T-helper 17 cell (primary cell): ENCODE results near the gene RAC3. TPM values are rescaled to one million over a fixed set of nuclear protein-coding genes. Genes with fewer than 3 reads are reported as not detected.

Source experiments
- ATAC-seq: fragments of 150-1000 bp; cut with Tn5 transposase; 2 replicates; pipeline ENCODE4 v1.10.0; 2021; ENCODE audit warnings: mild to moderate bottlenecking, moderate library complexity
- DNase-seq, 3 donors: peaks; one replicate each; pipeline versions ENCODE4 v3.0.0 to v3.0.0-alpha.2; 2020 to 2021
- H3K9me3 ChIP-seq: one replicate; pipeline ENCODE4 v1.7.0; 2013; ENCODE audit warnings: low read length, mild to moderate bottlenecking; ENCODE audit not compliant: control insufficient read depth, poor library complexity, severe bottlenecking
- H3K27ac Mint-ChIP-seq: one replicate; pipeline ENCODE4 v1.8.0; 2022; ENCODE audit warnings: mild to moderate bottlenecking, moderate library complexity, mixed read lengths
- H3K27me3 Mint-ChIP-seq: one replicate; pipeline ENCODE4 v1.8.0; 2022; ENCODE audit warnings: mixed read lengths
- H3K36me3 Mint-ChIP-seq: one replicate; pipeline ENCODE4 v1.8.0; 2022; ENCODE audit warnings: low read depth, mixed read lengths
- H3K4me1 Mint-ChIP-seq: one replicate; pipeline ENCODE4 v1.8.0; 2022; ENCODE audit warnings: mild to moderate bottlenecking, mixed read lengths
- H3K4me3 Mint-ChIP-seq: one replicate; pipeline ENCODE4 v1.8.0; 2022; ENCODE audit warnings: mild to moderate bottlenecking, moderate library complexity, mixed read lengths
- total RNA-seq, 4 donors: library from RNA in 2 of 4; stranded (reverse) in 2 of 4; gene quantifications; one replicate each; pipeline ENCODE4 v1.2.3 and lab custom pipeline; 2022 to 2026

Gene RAC3
- total RNA-seq, 2 donors from 2014 or later, result 2.6 to 3.1 TPM

- H3K4me1 Mint-ChIP-seq, result peaks cover 16% of the 10 kb centered on the region
- H3K4me3 Mint-ChIP-seq, result no peak overlapping the region
- no peak for ATAC-seq
- peak; percentile 37 to 55 (median 50) for DNase-seq
- H3K9me3 ChIP-seq, result no peaks in the 10 kb centered on the region
- H3K27me3 Mint-ChIP-seq, result no peaks in the 10 kb centered on the region
- no peaks in the 10 kb centered on the region for H3K36me3 Mint-ChIP-seq
- H3K27ac Mint-ChIP-seq, result no peak overlapping the region
These were observed 11.5 kb upstream of the RAC3 start for GRCh38 chr17:82019690-82020571.

- Mint-ChIP-seq H3K27me3 (no peaks in the 10 kb centered on the region), H3K27ac (no peak overlapping the region), H3K4me3 (no peak overlapping the region), H3K36me3 (no peaks in the 10 kb centered on the region), H3K4me1 (peaks cover 19% of the 10 kb centered on the region)
- H3K9me3 ChIP-seq, result no peaks in the 10 kb centered on the region
- ATAC-seq (no peak), DNase-seq (no peak)
These were observed 10.8 kb upstream of the RAC3 start for GRCh38 chr17:82020572-82021106.

- H3K4me3 Mint-ChIP-seq, result peak overlapping the region; percentile 87
- H3K4me1 Mint-ChIP-seq, result peaks cover 19% of the 10 kb centered on the region
- H3K27ac Mint-ChIP-seq, result peak overlapping the region; percentile 41
- no peaks in the 10 kb centered on the region for H3K27me3 Mint-ChIP-seq
- ATAC-seq (no peak), DNase-seq (peak in 1 of 3 donors; percentile 38)
- H3K9me3 ChIP-seq, result no peaks in the 10 kb centered on the region
- no peaks in the 10 kb centered on the region for H3K36me3 Mint-ChIP-seq
These were observed 10.2 kb upstream of the RAC3 start for GRCh38 chr17:82021107-82021899.

- Mint-ChIP-seq H3K4me3 (peak overlapping the region; percentile 87), H3K27ac (peak overlapping the region; percentile 41), H3K4me1 (peaks cover 19% of the 10 kb centered on the region), H3K27me3 (no peaks in the 10 kb centered on the region), H3K36me3 (no peaks in the 10 kb centered on the region)
- H3K9me3 ChIP-seq, result no peaks in the 10 kb centered on the region
- ATAC-seq, result no peak
- no peak for DNase-seq
These were observed 9.6 kb upstream of the RAC3 start for GRCh38 chr17:82021900-82022309.

- Mint-ChIP-seq H3K4me1 (peaks cover 19% of the 10 kb centered on the region), H3K27me3 (no peaks in the 10 kb centered on the region), H3K27ac (peak within 1 kb of the TSS; percentile 41), H3K36me3 (no peaks in the 10 kb centered on the region), H3K4me3 (peak within 1 kb of the TSS; percentile 87)
- no peak for DNase-seq
- H3K9me3 ChIP-seq, result no peaks in the 10 kb centered on the region
- ATAC-seq, result no peak
These were observed 9.0 kb upstream of the RAC3 start, which contains the start of gene CENPX for GRCh38 chr17:82022310-82022980. TSS of gene CENPX (minus strand) at chr17:82022878. CDS start at chr17:82022861, 17 bp downstream.

- ATAC-seq, result peak; percentile 95
- Mint-ChIP-seq H3K27ac (peak within 1 kb of the TSS; percentile 41), H3K4me3 (peak within 1 kb of the TSS; percentile 87), H3K4me1 (peaks cover 22% of the 10 kb centered on the region), H3K36me3 (no peaks in the 10 kb centered on the region), H3K27me3 (no peaks in the 10 kb centered on the region)
- no peaks in the 10 kb centered on the region for H3K9me3 ChIP-seq
- peak; percentile 98 to 99 (median 99) for DNase-seq
These were observed 8.5 kb upstream of the RAC3 start, which contains the start of gene LRRC45 for GRCh38 chr17:82022981-82023446. TSS of gene LRRC45 (plus strand) at chr17:82023305. CDS start at chr17:82023644, 339 bp downstream.

GRCh38 chr17:82023447-82024241, 7.8 kb upstream of the RAC3 start:
- H3K4me1 Mint-ChIP-seq, result peaks cover 22% of the 10 kb centered on the region
- DNase-seq (no peak), ATAC-seq (no peak)
- H3K36me3 Mint-ChIP-seq, result no peaks in the 10 kb centered on the region
- H3K9me3 ChIP-seq, result no peaks in the 10 kb centered on the region
- H3K4me3 Mint-ChIP-seq, result peak overlapping the region; percentile 87
- no peak overlapping the region for H3K27ac Mint-ChIP-seq
- no peaks in the 10 kb centered on the region for H3K27me3 Mint-ChIP-seq

- DNase-seq, result no peak
- ATAC-seq, result no peak
- H3K36me3 Mint-ChIP-seq, result no peaks in the 10 kb centered on the region
- H3K4me3 Mint-ChIP-seq, result no peak overlapping the region
- no peaks in the 10 kb centered on the region for H3K27me3 Mint-ChIP-seq
- no peak overlapping the region for H3K27ac Mint-ChIP-seq
- H3K4me1 Mint-ChIP-seq, result peaks cover 27% of the 10 kb centered on the region
- no peaks in the 10 kb centered on the region for H3K9me3 ChIP-seq
These were observed 6.6 kb upstream of the RAC3 start for GRCh38 chr17:82024859-82025258.

GRCh38 chr17:82025401-82026107, 5.9 kb upstream of the RAC3 start:
- no peaks in the 10 kb centered on the region for H3K36me3 Mint-ChIP-seq
- ATAC-seq (no peak), DNase-seq (no peak)
- H3K27ac Mint-ChIP-seq, result no peak overlapping the region
- H3K4me1 Mint-ChIP-seq, result peaks cover 26% of the 10 kb centered on the region
- no peaks in the 10 kb centered on the region for H3K9me3 ChIP-seq
- peak overlapping the region; percentile 57 for H3K4me3 Mint-ChIP-seq
- H3K27me3 Mint-ChIP-seq, result no peaks in the 10 kb centered on the region

- no peak for ATAC-seq
- H3K36me3 Mint-ChIP-seq, result no peaks in the 10 kb centered on the region
- no peaks in the 10 kb centered on the region for H3K27me3 Mint-ChIP-seq
- H3K27ac Mint-ChIP-seq, result no peak overlapping the region
- DNase-seq, result no peak
- H3K4me1 Mint-ChIP-seq, result peaks cover 17% of the 10 kb centered on the region
- H3K4me3 Mint-ChIP-seq, result peak overlapping the region; percentile 12
- no peaks in the 10 kb centered on the region for H3K9me3 ChIP-seq
These were observed 3.2 kb upstream of the RAC3 start for GRCh38 chr17:82028246-82028645.

- no peak for ATAC-seq
- Mint-ChIP-seq H3K36me3 (no peaks in the 10 kb centered on the region), H3K4me1 (peaks cover 14% of the 10 kb centered on the region), H3K27me3 (no peaks in the 10 kb centered on the region), H3K4me3 (peak overlapping the region; percentile 60), H3K27ac (peak overlapping the region; percentile 24)
- no peak for DNase-seq
- H3K9me3 ChIP-seq, result no peaks in the 10 kb centered on the region
These were observed 2.5 kb upstream of the RAC3 start for GRCh38 chr17:82028966-82029365.
